SK-N-SH (cell line): ENCODE measurements around the gene SPEF1. TPM values are rescaled to one million over a fixed set of nuclear protein-coding genes. Genes with fewer than 3 reads are reported as not detected.

Source experiments
- CTCF ChIA-PET: fragments of 300-600, 350-600 bp; formaldehyde crosslinking; extraction: SDS; loops from one replicate; lab custom pipeline; 2021; lab: Yijun Ruan, JAX
- POLR2A ChIA-PET: fragments of 350-600 bp; sonication (Branson Sonifier 250); formaldehyde crosslinking; extraction: SDS; loops from one replicate; lab custom pipeline; 2020; ENCODE audit warnings: antibody characterized with exemption, inconsistent platforms; lab: Yijun Ruan, JAX
- DNase-seq: peaks from one replicate; pipeline ENCODE4 v3.0.0; 2012
- H2AFZ ChIP-seq: fragments of 200-600 bp; sonication (generic); 2 replicates; pipeline ENCODE4 v1.8.1; 2016; ENCODE audit warnings: antibody characterized with exemption, mild to moderate bottlenecking, low read depth
- H3F3A ChIP-seq: fragments of 200-600 bp; sonication (generic); replicated peaks from 2 replicates; pipeline ENCODE3; 2016; ENCODE audit warnings: antibody characterized with exemption, mild to moderate bottlenecking; ENCODE audit not compliant: insufficient read depth
- H3K27ac ChIP-seq, 2 experiments: fragments of 200-500 bp in 1 of 2; fragments of 200-600 bp in 1 of 2; sonication (Bioruptor generic) in 1 of 2; sonication (generic), shearing (Covaris generic) in 1 of 2; 2 replicates each; pipeline versions ENCODE4 v1.5.1 to v1.6.1; 2014 to 2016; ENCODE audit warnings: low read depth in 2 of 2, inconsistent platforms in 1 of 2, low read length in 1 of 2, mild to moderate bottlenecking in 1 of 2, mixed read lengths in 1 of 2
- H3K27me3 ChIP-seq: fragments of 200-600 bp; sonication (generic), shearing (Covaris generic); 2 replicates; pipeline ENCODE4 v1.6.1; 2016; ENCODE audit warnings: mixed run types; ENCODE audit not compliant: insufficient read depth
- H3K36me3 ChIP-seq, 2 experiments: fragments of 200-500 bp in 1 of 2; fragments of 200-600 bp in 1 of 2; sonication (Bioruptor generic) in 1 of 2; sonication (generic) in 1 of 2; replicated peaks in 1 of 2; 2 replicates each; pipeline versions ENCODE3 to v1.5.1; 2014 to 2016; ENCODE audit warnings: low read length in 1 of 2, mild to moderate bottlenecking in 1 of 2; ENCODE audit not compliant: insufficient read depth in 2 of 2, control insufficient read depth in 1 of 2
- H3K4me1 ChIP-seq, 2 experiments: fragments of 200-500 bp in 1 of 2; fragments of 200-600 bp in 1 of 2; sonication (Bioruptor generic) in 1 of 2; sonication (generic), shearing (Covaris generic) in 1 of 2; 2 replicates each; pipeline versions ENCODE4 v1.5.1 to v1.6.1; 2014 to 2016; ENCODE audit warnings: low read depth in 1 of 2, low read length in 1 of 2, mixed run types in 1 of 2; ENCODE audit not compliant: insufficient read depth in 2 of 2, control insufficient read depth in 1 of 2
- H3K4me2 ChIP-seq: fragments of 200-600 bp; sonication (generic), shearing (Covaris generic); 2 replicates; pipeline ENCODE4 v1.6.1; 2017; ENCODE audit warnings: mixed run types
- H3K4me3 ChIP-seq, 2 experiments: fragments of 200-500 bp in 1 of 2; fragments of 200-600 bp in 1 of 2; sonication (Bioruptor generic) in 1 of 2; sonication (generic), shearing (Covaris generic) in 1 of 2; 2 replicates each; pipeline versions ENCODE4 v1.5.1 to v1.8.1; 2014 to 2016; ENCODE audit warnings: low read depth in 2 of 2, inconsistent platforms in 1 of 2, low read length in 1 of 2, mild to moderate bottlenecking in 1 of 2, mixed read lengths in 1 of 2, moderate library complexity in 1 of 2
- H3K79me2 ChIP-seq: fragments of 200-600 bp; sonication (generic); 2 replicates; pipeline ENCODE4 v1.8.1; 2017; ENCODE audit warnings: mild to moderate bottlenecking; ENCODE audit not compliant: insufficient read depth
- H3K9ac ChIP-seq: fragments of 200-600 bp; sonication (generic); 2 replicates; pipeline ENCODE4 v1.6.1; 2017; ENCODE audit warnings: mixed run types
- H3K9me2 ChIP-seq: fragments of 200-600 bp; sonication (generic); 2 replicates; pipeline ENCODE4 v1.6.1; 2017; ENCODE audit warnings: mixed run types
- H3K9me3 ChIP-seq: fragments of 200-600 bp; sonication (generic); 2 replicates; pipeline ENCODE4 v1.6.1; 2017; ENCODE audit warnings: mixed run types, mild to moderate bottlenecking, moderate library complexity
- H4K20me1 ChIP-seq: fragments of 200-600 bp; sonication (generic); 2 replicates; pipeline ENCODE4 v1.6.1; 2017; ENCODE audit warnings: mild to moderate bottlenecking, mixed run types; ENCODE audit not compliant: insufficient read depth
- CTCF ChIP-seq: fragments of 200-600 bp; sonication (generic); IDR thresholded peaks from 2 replicates; pipeline ENCODE4 v1.6.1; 2017; ENCODE audit warnings: antibody characterized with exemption, mild to moderate bottlenecking, moderate library complexity
- EZH2phosphoT487 ChIP-seq: fragments of 200-600 bp; sonication (generic); IDR thresholded peaks from 2 replicates; pipeline ENCODE4 v1.6.1; 2017; ENCODE audit warnings: low read depth, mixed run types, mild to moderate bottlenecking, antibody characterized with exemption, moderate library complexity, borderline replicate concordance
- GABPA ChIP-seq: IDR thresholded peaks from 2 replicates; pipeline ENCODE4 v1.4.0; 2012; ENCODE audit warnings: low read depth, mild to moderate bottlenecking
- IRF3 ChIP-seq: fragments of 150-350 bp; IDR thresholded peaks from 2 replicates; pipeline ENCODE4 v1.6.1; 2016; ENCODE audit warnings: mild to moderate bottlenecking, low read depth, low read length
- NRF1 ChIP-seq: IDR thresholded peaks from 2 replicates; pipeline ENCODE4 v1.6.1; 2012; ENCODE audit warnings: low read depth, mild to moderate bottlenecking, low read length
- PBX3 ChIP-seq: IDR thresholded peaks from 2 replicates; pipeline ENCODE4; 2012
- RAD21 ChIP-seq: IDR thresholded peaks from 2 replicates; pipeline ENCODE4 v1.6.1; 2012; ENCODE audit warnings: mild to moderate bottlenecking, low read length
- REST ChIP-seq: IDR thresholded peaks from 2 replicates; pipeline ENCODE4 v1.6.1; 2012; ENCODE audit warnings: mild to moderate bottlenecking, low read depth, low read length, moderate library complexity
- SIN3A ChIP-seq: IDR thresholded peaks from 2 replicates; pipeline ENCODE4 v1.6.1; 2012; ENCODE audit warnings: low read depth, mild to moderate bottlenecking, low read length, moderate library complexity, borderline replicate concordance
- SMC3 ChIP-seq: IDR thresholded peaks from 2 replicates; pipeline ENCODE4 v1.6.1; 2012; ENCODE audit warnings: low read depth, low read length, improper control_type of control experiment
- TAF1 ChIP-seq: IDR thresholded peaks from 2 replicates; pipeline ENCODE4 v1.6.1; 2012; ENCODE audit warnings: low read depth, mild to moderate bottlenecking, low read length, moderate library complexity, borderline replicate concordance
- TCF12 ChIP-seq: IDR thresholded peaks from 2 replicates; pipeline ENCODE4 v1.4.0; 2012
- YY1 ChIP-seq: IDR thresholded peaks from 2 replicates; pipeline ENCODE4 v1.4.0; 2012; ENCODE audit warnings: low read depth, mild to moderate bottlenecking
- ZBTB33 ChIP-seq: IDR thresholded peaks from 2 replicates; pipeline ENCODE4 v1.4.0; 2012; ENCODE audit warnings: low read depth, borderline replicate concordance
- WGBS: methylation state at CpG from one replicate; pipeline ENCODE4 v1.1.6; 2017; ENCODE audit warnings: low lambda C conversion rate; 5-methylcytosine and 5-hydroxymethylcytosine counted together
- polyA plus RNA-seq, 3 experiments: library from polyadenylated mRNA; depleted of rRNA; stranded (reverse); fragments of >200 nt; gene quantifications; 2 replicates each; pipeline ENCODE4 v1.2.3, GENCODE V29; 2012

The SPEF1 gene
- polyA plus RNA-seq, 1 of the 3 experiments (the other 2 are of a cell fraction), result 1.6 TPM

GRCh38 chr20:3812259-3812681 lies 31.0 kb upstream of the SPEF1 start:
- 97% methylated on average over 9 of the region's 9 CpGs for WGBS
- H3F3A ChIP-seq, result peaks cover 34% of the 10 kb centered on the region
- no peak overlapping the region for H2AFZ ChIP-seq
- H3K79me2 ChIP-seq, result peaks cover 20% of the 10 kb centered on the region
- peaks cover 20 to 31% of the 10 kb centered on the region in 2 experiments for H3K4me1 ChIP-seq
- H3K9me3 ChIP-seq, result no peaks in the 10 kb centered on the region
- H3K9me2 ChIP-seq, result no peaks in the 10 kb centered on the region
- DNase-seq, result peak; percentile 34
- H3K9ac ChIP-seq, result peak overlapping the region; percentile 35; the same call in 1 of the 2 replicates
- CTCF ChIA-PET, result interaction anchor here (0.8 to 6.6 kb wide), 3 partner anchors 8 to 273 kb away, joined by 5 to 61 read pairs (median 13); partner anchors contain the start of genes AP5S1 and CENPB
- no peak overlapping the region for H3K4me3 ChIP-seq
- no peak overlapping the region; the same call in 1 of the 2 replicates for H3K4me2 ChIP-seq
- H4K20me1 ChIP-seq, result no peaks in the 10 kb centered on the region
- TF ChIP-seq SIN3A (no peak), YY1 (no peak), EZH2phosphoT487 (no peak), NRF1 (no peak), CTCF (no peak), GABPA (no peak), TAF1 (no peak), IRF3 (no peak)
- H3K36me3 ChIP-seq, result no peaks in the 10 kb centered on the region
- H3K27ac ChIP-seq, result peak overlapping the region; percentile 97 to 98
- POLR2A ChIA-PET, result interaction anchor here (0.7 to 1.2 kb wide), 5 partner anchors 8 to 44 kb away, joined by 3 to 4 read pairs (median 3); partner anchors contain the start of genes ADISSP, AP5S1, CDC25B and CENPB
- H3K27me3 ChIP-seq, result no peaks in the 10 kb centered on the region

GRCh38 chr20:3811467-3812258 lies 30.4 kb upstream of the SPEF1 start:
- H3K36me3 ChIP-seq, result no peaks in the 10 kb centered on the region
- H3K9ac ChIP-seq, result peak overlapping the region; percentile 84
- H3K27me3 ChIP-seq, result no peaks in the 10 kb centered on the region
- no peaks in the 10 kb centered on the region for H3K9me2 ChIP-seq
- CTCF ChIA-PET, result interaction anchor here (0.8 to 6.6 kb wide), 5 partner anchors 9 to 273 kb away, joined by 3 to 61 read pairs (median 5); partner anchors contain the start of genes ADISSP, AP5S1 and CENPB
- POLR2A ChIA-PET, result interaction anchor here (0.7 to 1.2 kb wide), 6 partner anchors 9 to 44 kb away, joined by 3 to 4 read pairs (median 3); partner anchors contain the start of genes ADISSP, AP5S1, CDC25B and CENPB
- H3K9me3 ChIP-seq, result no peaks in the 10 kb centered on the region
- peak; percentile 93 for DNase-seq
- peaks cover 20% of the 10 kb centered on the region for H3K79me2 ChIP-seq
- peaks cover 40% of the 10 kb centered on the region for H3F3A ChIP-seq
- 7% methylated on average over 13 of the region's 20 CpGs for WGBS
- no peak overlapping the region; the same call in 1 of the 2 replicates for H2AFZ ChIP-seq
- H3K27ac ChIP-seq, result peak overlapping the region; percentile 97 to 98
- H3K4me1 ChIP-seq, result peaks cover 26 to 37% of the 10 kb centered on the region in 2 experiments
- H3K4me2 ChIP-seq, result peak overlapping the region; percentile 81
- peak overlapping the region; percentile 41 to 56 for H3K4me3 ChIP-seq
- H4K20me1 ChIP-seq, result no peaks in the 10 kb centered on the region
- TF ChIP-seq ZBTB33 (peak; percentile 88; the same call in 1 of the 2 replicates), TCF12 (peak; percentile 91), RAD21 (no peak), PBX3 (peak; percentile 77), SIN3A (peak; percentile 90), REST (no peak; the same call in 1 of the 2 replicates), SMC3 (0 out of 2 replicates have a peak, but pooled peaks have one; percentile 2)
